Left lung (tissue), 10 donors: Measurements from ENCODE around the gene NR3C2. TPM values are rescaled to one million over a fixed set of nuclear protein-coding genes. Genes with fewer than 3 reads are reported as not detected.

Source experiments
- ATAC-seq: fragments of 200-7000 bp; cut with Tn5 transposase; one replicate; pipeline ENCODE4 v1.9.1; 2020; ENCODE audit warnings: moderate library complexity
- DNase-seq, 4 donors: peaks; one replicate each; pipeline ENCODE4 v3.0.0-alpha.2; 2013 to 2020
- H3K27ac ChIP-seq, 2 donors: fragments of 200-600 bp; sonication (generic) in 1 of 2; one replicate each; pipeline versions ENCODE4 v1.5.0 to v1.8.0; 2020 to 2021
- H3K27me3 ChIP-seq, 2 donors: fragments of 200-600 bp; sonication (generic) in 1 of 2; one replicate each; pipeline versions ENCODE4 v1.5.0 to v1.8.0; 2020 to 2021
- H3K36me3 ChIP-seq, 2 donors: fragments of 200-600 bp; sonication (generic) in 1 of 2; one replicate each; pipeline versions ENCODE4 v1.5.0 to v1.8.0; 2020 to 2021
- H3K4me1 ChIP-seq, 2 donors: fragments of 200-600 bp; one replicate each; pipeline ENCODE4 v1.8.0; 2021
- H3K4me3 ChIP-seq, 2 donors: fragments of 200-600 bp; sonication (generic) in 1 of 2; one replicate each; pipeline versions ENCODE4 v1.5.0 to v1.8.0; 2020 to 2021; ENCODE audit warnings: mild to moderate bottlenecking in 1 of 2
- H3K9me3 ChIP-seq, 2 donors: fragments of 200-600 bp; sonication (generic) in 1 of 2; one replicate each; pipeline versions ENCODE4 v1.5.0 to v1.8.0; 2020 to 2021
- intact Hi-C, 2 donors: fragments of 100-400 bp; cut with DNase I; formaldehyde crosslinking; loops; one replicate each; pipeline versions ENCODE4 v1.11.2 to v1.14.2; 2022
- polyA plus RNA-seq, 6 donors: library from polyadenylated mRNA; unstranded; fragments of 120-200 nt; gene quantifications; one replicate each; pipeline ENCODE4 v1.2.1, GENCODE V29; 2013; ENCODE audit not compliant: insufficient read length in 6 of 6
- total RNA-seq, 2 donors: library from RNA; stranded (reverse); fragmentation: NEBNext Ultra II Directional; extraction: Animal tissue kit (Norgen Biotek cat#: 25700); gene quantifications; one replicate each; pipeline ENCODE4 v1.2.1, GENCODE V29; 2021
- TF ChIP-seq, protein P1 (sequence below), 2 donors: fragments of 200-600 bp; sonication (generic) in 1 of 2; IDR thresholded peaks; one replicate each; pipeline versions ENCODE4 v1.5.0 to v1.8.0; 2021; ENCODE audit warnings: antibody characterized with exemption in 2 of 2
- donor health status: DM: no; HTN: yes; CAD: no.
- donor health status: DM: no; HTN: no; CAD: no.

Gene NR3C2
- total and polyA plus RNA-seq, 8 donors: 13.1 to 25.0 (median 17.0) TPM

DNA sequence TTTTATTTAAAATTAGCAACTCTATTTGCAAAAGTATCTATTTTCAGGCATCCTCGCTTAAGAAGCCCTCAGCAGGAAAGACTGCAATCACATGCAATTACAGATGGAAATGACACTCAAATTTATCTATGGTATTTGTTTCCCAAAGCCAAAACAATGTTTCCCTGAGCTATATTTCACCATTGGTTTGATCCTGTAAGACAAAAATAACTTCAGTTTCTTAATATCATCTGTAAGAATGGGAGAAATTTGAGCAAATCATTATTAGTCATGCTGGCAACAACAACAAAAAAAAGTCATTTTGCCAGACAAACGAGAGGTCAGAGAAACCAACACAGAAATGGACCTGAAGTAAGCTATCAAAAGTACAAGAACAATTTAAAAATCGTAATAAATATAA lies 204.1 kb downstream of the NR3C2 start:
- no peaks in the 10 kb centered on the region for H3K9me3 ChIP-seq
- no peaks in the 10 kb centered on the region for H3K4me1 ChIP-seq
- TF ChIP-seq, protein P1, sequence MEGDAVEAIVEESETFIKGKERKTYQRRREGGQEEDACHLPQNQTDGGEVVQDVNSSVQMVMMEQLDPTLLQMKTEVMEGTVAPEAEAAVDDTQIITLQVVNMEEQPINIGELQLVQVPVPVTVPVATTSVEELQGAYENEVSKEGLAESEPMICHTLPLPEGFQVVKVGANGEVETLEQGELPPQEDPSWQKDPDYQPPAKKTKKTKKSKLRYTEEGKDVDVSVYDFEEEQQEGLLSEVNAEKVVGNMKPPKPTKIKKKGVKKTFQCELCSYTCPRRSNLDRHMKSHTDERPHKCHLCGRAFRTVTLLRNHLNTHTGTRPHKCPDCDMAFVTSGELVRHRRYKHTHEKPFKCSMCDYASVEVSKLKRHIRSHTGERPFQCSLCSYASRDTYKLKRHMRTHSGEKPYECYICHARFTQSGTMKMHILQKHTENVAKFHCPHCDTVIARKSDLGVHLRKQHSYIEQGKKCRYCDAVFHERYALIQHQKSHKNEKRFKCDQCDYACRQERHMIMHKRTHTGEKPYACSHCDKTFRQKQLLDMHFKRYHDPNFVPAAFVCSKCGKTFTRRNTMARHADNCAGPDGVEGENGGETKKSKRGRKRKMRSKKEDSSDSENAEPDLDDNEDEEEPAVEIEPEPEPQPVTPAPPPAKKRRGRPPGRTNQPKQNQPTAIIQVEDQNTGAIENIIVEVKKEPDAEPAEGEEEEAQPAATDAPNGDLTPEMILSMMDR (IDR thresholded peaks at IDR 0.05): no peak
- no peak overlapping the region for H3K27ac ChIP-seq
- ATAC-seq: no peak
- H3K36me3 ChIP-seq: no peaks in the 10 kb centered on the region
- H3K4me3 ChIP-seq: no peak overlapping the region
- H3K27me3 ChIP-seq: no peaks in the 10 kb centered on the region
- intact Hi-C loops: no loop called here
- no peak for DNase-seq

DNA sequence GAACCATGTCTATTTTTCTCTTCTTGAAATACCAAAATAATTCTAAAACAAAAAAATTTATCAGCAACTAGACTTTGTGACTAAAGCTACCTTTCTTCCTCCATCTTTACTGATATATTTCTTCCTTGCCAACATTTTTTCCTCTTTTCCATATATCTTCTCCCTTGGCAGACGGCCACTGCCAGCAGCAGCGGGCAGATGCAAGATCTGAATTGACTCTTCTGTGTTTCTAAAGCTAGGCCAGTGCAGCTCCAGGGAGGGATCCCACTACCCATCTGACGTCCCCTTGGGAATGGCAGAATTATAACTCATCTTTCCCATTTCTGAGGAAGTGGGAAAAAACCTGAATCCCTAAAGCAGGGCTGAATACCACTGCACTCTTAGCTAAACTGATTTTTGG lies 206.4 kb downstream of the NR3C2 start:
- H3K27ac ChIP-seq: no peak overlapping the region
- intact Hi-C loops: no loop called here

DNA sequence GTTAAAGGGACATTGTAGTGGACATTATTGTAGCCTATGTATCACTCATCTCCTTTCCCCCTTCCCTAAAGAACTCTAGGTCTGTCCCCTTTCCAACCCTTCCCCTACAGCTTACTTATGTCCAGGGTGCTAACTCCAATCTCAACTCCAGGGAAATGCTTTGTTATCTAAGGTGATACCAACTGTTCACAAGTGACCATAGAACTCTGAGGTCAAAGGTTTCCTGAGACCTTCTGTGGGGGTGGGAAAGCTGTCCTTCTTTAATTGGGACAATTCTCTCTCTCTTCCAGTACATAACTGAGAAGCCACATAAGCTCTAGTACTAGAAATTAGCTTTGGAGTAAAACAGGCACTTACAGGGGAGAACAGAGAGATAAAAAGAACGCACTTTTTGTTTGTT lies 212.4 kb downstream of the NR3C2 start:
- Histone ChIP-seq H3K27me3 (no peaks in the 10 kb centered on the region), H3K27ac (no peak overlapping the region), H3K4me1 (no peaks in the 10 kb centered on the region), H3K4me3 (no peak overlapping the region), H3K36me3 (no peaks in the 10 kb centered on the region), H3K9me3 (no peaks in the 10 kb centered on the region)
- DNase-seq: no peak
- intact Hi-C loops: no loop called here
- TF ChIP-seq, protein P1 (IDR thresholded peaks at IDR 0.05): no peak
- no peak for ATAC-seq

More for the DNA sequence above, 206.4 kb downstream of the NR3C2 start:
- DNase-seq (no peak), ATAC-seq (no peak)
- H3K4me1 ChIP-seq: no peaks in the 10 kb centered on the region
- H3K36me3 ChIP-seq: no peaks in the 10 kb centered on the region
- H3K4me3 ChIP-seq: no peak overlapping the region
- no peaks in the 10 kb centered on the region for H3K9me3 ChIP-seq
- H3K27me3 ChIP-seq: no peaks in the 10 kb centered on the region
- TF ChIP-seq, protein P1 (IDR thresholded peaks at IDR 0.05): no peak

DNA sequence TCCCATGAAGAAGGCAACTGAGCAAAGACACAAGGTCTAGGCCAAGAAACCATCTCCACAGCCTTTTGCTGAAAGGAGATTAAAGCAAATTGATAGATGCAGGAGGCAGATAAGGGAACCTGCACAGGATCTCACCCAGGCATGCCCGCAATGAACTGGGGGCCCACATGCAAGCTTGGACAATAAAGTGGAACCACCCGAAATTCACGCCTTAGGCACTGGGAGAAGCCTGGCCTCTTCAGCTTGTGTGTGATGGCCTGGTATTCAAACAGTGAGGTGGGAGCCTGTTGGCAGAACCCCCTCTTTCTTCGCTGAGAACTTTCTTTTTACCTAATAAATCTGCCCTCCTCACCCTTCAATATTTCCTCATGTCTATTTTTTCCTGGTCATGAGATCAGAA lies 213.2 kb downstream of the NR3C2 start:
- Histone ChIP-seq H3K4me3 (no peak overlapping the region), H3K9me3 (no peaks in the 10 kb centered on the region), H3K36me3 (no peaks in the 10 kb centered on the region), H3K27ac (no peak overlapping the region), H3K27me3 (no peaks in the 10 kb centered on the region), H3K4me1 (no peaks in the 10 kb centered on the region)
- intact Hi-C loops: no loop called here
- no peak for ATAC-seq
- no peak for DNase-seq
- TF ChIP-seq, protein P1 (IDR thresholded peaks at IDR 0.05): no peak

DNA sequence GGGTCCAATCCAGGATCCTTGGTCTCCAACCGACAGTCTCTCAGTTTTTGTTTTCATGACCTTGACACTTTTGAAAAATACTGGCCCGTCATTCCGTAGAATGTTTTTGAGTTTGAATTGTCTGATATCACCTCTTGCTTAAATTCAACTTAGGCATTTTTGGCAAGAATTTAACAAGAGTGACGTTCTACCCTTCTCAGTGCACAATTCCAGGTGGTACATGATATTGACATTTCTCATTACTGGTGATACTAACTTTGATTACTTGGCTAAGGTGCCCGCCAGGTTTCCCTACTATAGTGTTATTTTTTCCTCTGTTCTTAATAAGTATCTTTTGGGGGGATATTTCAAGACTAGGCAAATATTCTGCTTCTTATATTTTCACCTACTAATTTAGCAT lies 215.1 kb downstream of the NR3C2 start:
- DNase-seq: no peak
- no peak overlapping the region for H3K4me3 ChIP-seq
- ATAC-seq: no peak
- no peaks in the 10 kb centered on the region for H3K36me3 ChIP-seq
- TF ChIP-seq, protein P1 (IDR thresholded peaks at IDR 0.05): no peak
- H3K9me3 ChIP-seq: no peaks in the 10 kb centered on the region
- no peaks in the 10 kb centered on the region for H3K27me3 ChIP-seq
- no peak overlapping the region for H3K27ac ChIP-seq
- intact Hi-C loops: no loop called here
- H3K4me1 ChIP-seq: no peaks in the 10 kb centered on the region
